Osteocyte (in vitro differentiated cells): ENCODE measurements around the gene A2ML1. TPM values are rescaled to one million over a fixed set of nuclear protein-coding genes. Genes with fewer than 3 reads are reported as not detected.

Experiments used
- DNase-seq: peaks from one replicate; pipeline ENCODE4 v3.0.0; 2021; ENCODE audit warnings: mixed read lengths; ENCODE audit not compliant: unreplicated experiment; ENCODE audit errors: extremely low spot score
- H3K27ac Mint-ChIP-seq: one replicate; pipeline ENCODE4 v1.8.0; 2021; ENCODE audit warnings: mild to moderate bottlenecking, mixed read lengths; ENCODE audit not compliant: unreplicated experiment
- H3K27me3 Mint-ChIP-seq: one replicate; pipeline ENCODE4 v1.8.0; 2021; ENCODE audit warnings: mixed read lengths; ENCODE audit not compliant: unreplicated experiment
- H3K36me3 Mint-ChIP-seq: one replicate; pipeline ENCODE4 v1.8.0; 2021; ENCODE audit warnings: mixed read lengths; ENCODE audit not compliant: unreplicated experiment
- H3K4me1 Mint-ChIP-seq: one replicate; pipeline ENCODE4 v1.8.0; 2021; ENCODE audit warnings: mixed read lengths; ENCODE audit not compliant: unreplicated experiment
- H3K4me3 Mint-ChIP-seq: one replicate; pipeline ENCODE4 v1.8.0; 2021; ENCODE audit warnings: mild to moderate bottlenecking, moderate library complexity, mixed read lengths; ENCODE audit not compliant: unreplicated experiment
- H3K9me3 Mint-ChIP-seq: one replicate; pipeline ENCODE4 v1.8.0; 2021; ENCODE audit warnings: mixed read lengths; ENCODE audit not compliant: unreplicated experiment
- total RNA-seq: library from RNA; stranded (reverse); gene quantifications from 2 replicates; pipeline ENCODE4 v1.2.1, GENCODE V29; 2021
- TF ChIP-seq, protein P1 (sequence below): fragments of 200-600 bp; sonication (generic); IDR thresholded peaks from 2 replicates; pipeline ENCODE4 v1.5.0; 2021; ENCODE audit warnings: antibody characterized with exemption, mild to moderate bottlenecking, moderate library complexity

The A2ML1 gene
- total RNA-seq, 1 donor from 2014 or later: not detected

DNA sequence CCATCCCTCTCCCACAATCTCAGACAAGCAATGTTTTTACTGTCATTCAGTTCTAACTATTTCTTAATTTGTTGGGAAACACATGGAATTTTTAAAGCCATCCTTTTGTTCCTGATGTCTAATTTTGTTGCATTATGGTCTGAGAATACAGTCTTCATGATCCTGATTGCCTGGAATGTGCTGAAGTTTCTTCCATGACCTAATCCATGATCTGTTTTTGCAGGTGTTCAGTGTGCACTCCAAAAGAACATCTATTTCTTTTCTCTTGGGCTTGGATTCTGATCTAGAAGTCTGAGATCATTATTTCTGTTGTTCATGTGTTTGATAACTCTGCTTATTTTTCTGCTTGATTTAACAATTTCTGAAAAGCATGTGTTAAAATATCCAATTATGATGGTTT lies 48.6 kb downstream of the A2ML1 start:
- Mint-ChIP-seq H3K4me3 (no peak overlapping the region), H3K27me3 (peaks cover 2% of the 10 kb centered on the region), H3K9me3 (no peaks in the 10 kb centered on the region), H3K4me1 (no peaks in the 10 kb centered on the region), H3K27ac (no peak overlapping the region), H3K36me3 (no peaks in the 10 kb centered on the region)
- DNase-seq: no peak
- TF ChIP-seq, protein P1, sequence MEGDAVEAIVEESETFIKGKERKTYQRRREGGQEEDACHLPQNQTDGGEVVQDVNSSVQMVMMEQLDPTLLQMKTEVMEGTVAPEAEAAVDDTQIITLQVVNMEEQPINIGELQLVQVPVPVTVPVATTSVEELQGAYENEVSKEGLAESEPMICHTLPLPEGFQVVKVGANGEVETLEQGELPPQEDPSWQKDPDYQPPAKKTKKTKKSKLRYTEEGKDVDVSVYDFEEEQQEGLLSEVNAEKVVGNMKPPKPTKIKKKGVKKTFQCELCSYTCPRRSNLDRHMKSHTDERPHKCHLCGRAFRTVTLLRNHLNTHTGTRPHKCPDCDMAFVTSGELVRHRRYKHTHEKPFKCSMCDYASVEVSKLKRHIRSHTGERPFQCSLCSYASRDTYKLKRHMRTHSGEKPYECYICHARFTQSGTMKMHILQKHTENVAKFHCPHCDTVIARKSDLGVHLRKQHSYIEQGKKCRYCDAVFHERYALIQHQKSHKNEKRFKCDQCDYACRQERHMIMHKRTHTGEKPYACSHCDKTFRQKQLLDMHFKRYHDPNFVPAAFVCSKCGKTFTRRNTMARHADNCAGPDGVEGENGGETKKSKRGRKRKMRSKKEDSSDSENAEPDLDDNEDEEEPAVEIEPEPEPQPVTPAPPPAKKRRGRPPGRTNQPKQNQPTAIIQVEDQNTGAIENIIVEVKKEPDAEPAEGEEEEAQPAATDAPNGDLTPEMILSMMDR: no peak

DNA sequence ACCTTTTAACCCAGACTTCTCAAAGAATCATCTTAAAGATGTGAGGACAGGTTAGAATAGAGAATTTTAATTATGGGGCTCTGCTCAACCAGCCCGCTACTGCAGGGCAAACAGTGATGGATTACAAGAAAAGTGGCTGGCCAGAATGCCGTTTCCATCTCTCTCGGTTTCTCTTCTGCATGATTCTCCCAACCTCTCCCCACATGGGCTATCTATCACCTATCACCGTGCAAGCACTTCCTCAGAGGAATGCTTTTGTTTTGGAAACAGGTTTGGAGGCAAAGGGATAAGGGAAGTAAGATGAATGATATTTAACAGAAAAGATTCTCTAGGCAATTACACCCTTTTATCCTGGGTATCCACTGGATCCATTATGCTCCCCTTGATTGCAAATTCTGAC lies 54.5 kb downstream of the A2ML1 start:
- Mint-ChIP-seq H3K4me1 (no peaks in the 10 kb centered on the region), H3K27me3 (peaks cover 17% of the 10 kb centered on the region), H3K36me3 (no peaks in the 10 kb centered on the region), H3K9me3 (no peaks in the 10 kb centered on the region), H3K27ac (no peak overlapping the region), H3K4me3 (no peak overlapping the region)
- no peak for DNase-seq
- TF ChIP-seq, protein P1: no peak

DNA sequence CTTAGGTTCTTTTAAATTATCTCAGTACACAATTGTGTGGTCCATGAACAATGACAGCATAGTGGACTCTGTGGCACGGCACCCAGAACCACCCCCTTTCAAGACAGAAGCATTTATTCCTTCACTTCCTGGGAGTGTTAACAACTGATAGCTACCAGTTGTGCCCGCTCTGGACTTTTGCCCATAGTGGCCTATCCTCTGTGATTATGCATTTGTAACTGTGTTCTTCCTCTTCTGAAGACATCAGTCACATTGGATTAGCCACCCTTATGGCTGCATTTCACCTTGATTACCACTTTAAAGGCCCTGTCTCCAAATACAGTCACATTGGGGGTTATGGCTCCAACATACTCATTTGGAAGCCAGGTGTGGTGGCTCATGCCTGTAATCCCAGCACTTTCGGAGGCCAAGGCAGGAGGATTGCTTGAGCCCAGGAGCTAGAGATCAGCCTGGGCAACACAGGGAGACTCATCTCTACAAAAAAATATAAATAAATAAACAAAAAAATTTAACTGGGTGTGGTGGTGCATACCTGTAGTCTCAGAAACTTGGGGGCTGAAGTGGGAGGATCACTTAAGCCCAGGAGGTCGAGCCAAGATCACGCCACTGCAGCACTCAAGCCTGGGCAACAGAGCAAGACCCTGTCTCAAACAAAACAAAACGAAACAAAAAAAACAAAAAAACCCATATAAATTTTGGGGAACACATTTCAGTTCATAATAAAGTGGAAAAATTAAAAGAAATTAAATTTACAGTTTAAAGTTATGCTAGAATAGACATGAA lies 64.3 kb downstream of the A2ML1 start:
- no peak overlapping the region for H3K27ac Mint-ChIP-seq
- no peaks in the 10 kb centered on the region for H3K36me3 Mint-ChIP-seq
- H3K9me3 Mint-ChIP-seq: no peaks in the 10 kb centered on the region
- DNase-seq: no peak
- H3K4me1 Mint-ChIP-seq: peaks cover 2% of the 10 kb centered on the region
- TF ChIP-seq, protein P1: no peak
- no peak overlapping the region for H3K4me3 Mint-ChIP-seq
- peaks cover 5% of the 10 kb centered on the region for H3K27me3 Mint-ChIP-seq

DNA sequence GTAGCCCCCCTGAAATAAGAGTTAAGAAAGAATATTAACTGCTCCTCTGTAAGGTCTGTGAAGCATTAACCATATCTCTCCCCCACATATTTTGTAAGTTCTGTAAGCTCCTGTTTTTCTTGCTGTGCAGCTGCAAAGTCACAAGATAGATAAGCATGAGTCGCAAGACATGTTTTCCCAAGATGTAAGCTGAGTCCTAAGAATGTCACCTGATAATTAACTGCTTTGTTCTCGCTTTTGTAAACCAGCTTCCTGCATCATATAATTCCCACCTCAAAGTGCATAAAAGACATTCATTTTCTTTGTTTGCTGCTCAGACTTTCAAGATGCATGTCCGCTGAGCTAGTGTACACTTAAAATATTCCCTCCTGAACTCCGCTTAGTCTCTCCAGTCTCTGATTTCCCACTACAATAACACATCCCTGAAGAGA lies 64.9 kb downstream of the A2ML1 start:
- no peak for DNase-seq

More for the DNA sequence above, 64.9 kb downstream of the A2ML1 start:
- H3K36me3 Mint-ChIP-seq: no peaks in the 10 kb centered on the region
- H3K4me1 Mint-ChIP-seq: peaks cover 2% of the 10 kb centered on the region
- no peaks in the 10 kb centered on the region for H3K9me3 Mint-ChIP-seq
- TF ChIP-seq, protein P1: no peak
- no peak overlapping the region for H3K4me3 Mint-ChIP-seq
- peaks cover 5% of the 10 kb centered on the region for H3K27me3 Mint-ChIP-seq
- H3K27ac Mint-ChIP-seq: no peak overlapping the region
